HepG2 (cell line): ENCODE measurements around the gene LEMD1. TPM values are rescaled to one million over a fixed set of nuclear protein-coding genes. Genes with fewer than 3 reads are reported as not detected.

Experiments used
- CENPT ChIP-seq: sonication (generic); formaldehyde crosslinking; IDR thresholded peaks from 2 replicates; pipeline ENCODE4 v1.8.0; 2022; ENCODE audit warnings: low read depth, mild to moderate bottlenecking, moderate library complexity, missing genetic modification reagents
- FOXK1 ChIP-seq: sonication (generic); formaldehyde crosslinking; IDR thresholded peaks from 2 replicates; pipeline ENCODE4 v1.4.0; 2020; ENCODE audit warnings: low read depth, missing genetic modification reagents, borderline replicate concordance
- GTF3A ChIP-seq: sonication (generic); formaldehyde crosslinking; conservative IDR thresholded peaks from 2 replicates; pipeline ENCODE4 v1.4.0; 2020; ENCODE audit warnings: mild to moderate bottlenecking, missing genetic modification reagents
- MTA3 ChIP-seq: sonication (generic); formaldehyde crosslinking; IDR thresholded peaks from 2 replicates; pipeline ENCODE4 v1.4.0; 2020; ENCODE audit warnings: missing genetic modification reagents
- MTF1 ChIP-seq: sonication (generic); formaldehyde crosslinking; IDR thresholded peaks from 2 replicates; pipeline ENCODE4 v1.5.0; 2020; ENCODE audit warnings: missing genetic modification reagents
- NFE2L2 ChIP-seq: fragments of 150-350 bp; IDR thresholded peaks from 2 replicates; pipeline ENCODE4 v1.6.1; 2014; ENCODE audit warnings: low read length
- RBM22 ChIP-seq: fragments of 200-400 bp; formaldehyde crosslinking; optimal IDR thresholded peaks from 2 replicates; pipeline ENCODE3; 2017; ENCODE audit warnings: mild to moderate bottlenecking, low read length, moderate library complexity
- SP4 ChIP-seq: sonication (generic); formaldehyde crosslinking; IDR thresholded peaks from 2 replicates; pipeline ENCODE4 v1.8.1; 2023; ENCODE audit warnings: mild to moderate bottlenecking, missing genetic modification reagents
- TOPORS ChIP-seq: sonication (generic); formaldehyde crosslinking; IDR thresholded peaks from 2 replicates; pipeline ENCODE4 v1.8.0; 2023; ENCODE audit warnings: mild to moderate bottlenecking, missing genetic modification reagents
- ZNF143 ChIP-seq: sonication (generic); formaldehyde crosslinking; IDR thresholded peaks from 2 replicates; pipeline ENCODE4 v1.4.0; 2020; ENCODE audit warnings: missing genetic modification reagents
- ZNF670 ChIP-seq: sonication (generic); formaldehyde crosslinking; IDR thresholded peaks from 2 replicates; pipeline ENCODE4 v1.8.0; 2022; ENCODE audit warnings: mild to moderate bottlenecking, missing genetic modification reagents, borderline replicate concordance
- ZNF772 ChIP-seq: sonication (generic); formaldehyde crosslinking; IDR thresholded peaks from 2 replicates; pipeline ENCODE4 v1.5.0; 2020; ENCODE audit warnings: mild to moderate bottlenecking, missing genetic modification reagents
- polyA plus RNA-seq, 8 experiments: library from polyadenylated mRNA; depleted of rRNA in 3 of 8; stranded (reverse) in 7 of 8; unstranded in 1 of 8; fragments of >200 nt; fragmentation: Illumina TruSeq in 4 of 8; extraction: Trizol in 4 of 8; gene quantifications; 2 replicates each; pipeline versions ENCODE4 v1.2.1 to v1.2.3, GENCODE V29; 2011 to 2016; ENCODE audit warnings: low read depth in 4 of 8, missing spikeins in 1 of 8, mixed read lengths in 1 of 8; ENCODE audit not compliant: insufficient read depth in 1 of 8
- total RNA-seq, 5 experiments: library from RNA; depleted of rRNA; stranded (reverse); fragments of >200 nt; fragmentation: Illumina TruSeq; extraction: Trizol; gene quantifications; 2 replicates each; pipeline ENCODE4 v1.2.3, GENCODE V29; 2016; ENCODE audit warnings: low read depth in 1 of 5
- TF ChIP-seq, protein P1 (sequence below), 2 experiments: sonication (generic) in 1 of 2; formaldehyde crosslinking in 1 of 2; IDR thresholded peaks; 2 replicates each; pipeline versions ENCODE4 v1.6.1 to v1.9.0; 2014 to 2022; ENCODE audit warnings: antibody characterized with exemption in 1 of 2, borderline replicate concordance in 1 of 2, inconsistent platforms in 1 of 2, low read depth in 1 of 2, missing genetic modification reagents in 1 of 2
- TF ChIP-seq, protein P2 (sequence below): sonication (generic); formaldehyde crosslinking; IDR thresholded peaks from 2 replicates; pipeline ENCODE4 v1.8.0; 2022; ENCODE audit warnings: mild to moderate bottlenecking, missing genetic modification reagents, borderline replicate concordance
- TF ChIP-seq, protein P3 (sequence below): sonication (generic); formaldehyde crosslinking; IDR thresholded peaks from 2 replicates; pipeline ENCODE4 v1.9.0; 2021; ENCODE audit warnings: missing genetic modification reagents, borderline replicate concordance
- TF ChIP-seq, protein P4 (sequence below): sonication (generic); formaldehyde crosslinking; IDR thresholded peaks from 2 replicates; pipeline ENCODE4 v1.9.0; 2021; ENCODE audit warnings: missing genetic modification reagents, borderline replicate concordance

LEMD1 gene
- total and polyA plus RNA-seq, 2 of the 13 experiments (the other 11 are each of a cell fraction or from before 2014, with no cell fraction given): 1.4 to 2.3 TPM

DNA sequence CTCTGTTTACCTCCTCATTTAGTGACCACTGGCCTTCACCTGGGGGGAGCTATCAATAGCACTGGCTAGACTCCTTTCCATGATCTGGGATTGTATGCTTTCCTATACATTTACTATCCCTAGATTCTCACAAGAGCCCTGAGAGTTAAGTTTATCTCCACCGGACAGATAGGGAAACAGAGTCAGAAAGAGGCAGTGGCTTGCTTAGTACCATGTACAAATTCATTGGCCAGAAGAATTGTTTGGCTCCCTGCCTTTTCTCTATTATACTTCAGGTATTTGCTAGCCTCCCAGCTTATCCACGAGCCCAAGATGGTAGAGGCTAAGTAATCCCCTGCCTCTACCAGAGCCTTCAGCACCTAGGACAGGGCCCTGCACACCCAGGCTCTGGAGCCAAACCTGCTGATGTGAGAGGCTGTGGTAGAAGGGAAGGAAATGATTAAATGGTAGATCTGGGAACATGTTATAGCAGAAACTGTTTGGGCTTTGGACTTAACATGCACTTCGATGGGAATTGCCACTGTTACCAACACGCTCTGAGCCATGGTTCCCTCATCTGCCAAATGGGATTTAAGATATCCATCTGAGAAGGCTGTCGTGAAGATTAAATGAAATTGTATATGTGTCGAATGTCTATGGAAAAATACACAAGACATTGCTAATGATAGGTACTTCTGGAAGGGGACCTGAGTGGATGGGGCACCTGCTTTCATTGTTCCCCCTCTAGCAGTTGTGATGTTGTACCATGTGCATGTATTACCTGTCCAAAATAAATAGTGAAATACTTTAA lies 37.1 kb upstream of the LEMD1 start (continued):
- TF ChIP-seq, protein P1, sequence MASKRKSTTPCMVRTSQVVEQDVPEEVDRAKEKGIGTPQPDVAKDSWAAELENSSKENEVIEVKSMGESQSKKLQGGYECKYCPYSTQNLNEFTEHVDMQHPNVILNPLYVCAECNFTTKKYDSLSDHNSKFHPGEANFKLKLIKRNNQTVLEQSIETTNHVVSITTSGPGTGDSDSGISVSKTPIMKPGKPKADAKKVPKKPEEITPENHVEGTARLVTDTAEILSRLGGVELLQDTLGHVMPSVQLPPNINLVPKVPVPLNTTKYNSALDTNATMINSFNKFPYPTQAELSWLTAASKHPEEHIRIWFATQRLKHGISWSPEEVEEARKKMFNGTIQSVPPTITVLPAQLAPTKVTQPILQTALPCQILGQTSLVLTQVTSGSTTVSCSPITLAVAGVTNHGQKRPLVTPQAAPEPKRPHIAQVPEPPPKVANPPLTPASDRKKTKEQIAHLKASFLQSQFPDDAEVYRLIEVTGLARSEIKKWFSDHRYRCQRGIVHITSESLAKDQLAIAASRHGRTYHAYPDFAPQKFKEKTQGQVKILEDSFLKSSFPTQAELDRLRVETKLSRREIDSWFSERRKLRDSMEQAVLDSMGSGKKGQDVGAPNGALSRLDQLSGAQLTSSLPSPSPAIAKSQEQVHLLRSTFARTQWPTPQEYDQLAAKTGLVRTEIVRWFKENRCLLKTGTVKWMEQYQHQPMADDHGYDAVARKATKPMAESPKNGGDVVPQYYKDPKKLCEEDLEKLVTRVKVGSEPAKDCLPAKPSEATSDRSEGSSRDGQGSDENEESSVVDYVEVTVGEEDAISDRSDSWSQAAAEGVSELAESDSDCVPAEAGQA (IDR thresholded peaks at IDR 0.05; ENCODE audit: low read depth): no peak
- TF ChIP-seq, protein P1 (CRISPR knock-in tag; IDR thresholded peaks at IDR 0.05; ENCODE audit: borderline replicate concordance): no peak
- TF ChIP-seq TOPORS (CRISPR knock-in tag): no peak
- TF ChIP-seq, protein P2, sequence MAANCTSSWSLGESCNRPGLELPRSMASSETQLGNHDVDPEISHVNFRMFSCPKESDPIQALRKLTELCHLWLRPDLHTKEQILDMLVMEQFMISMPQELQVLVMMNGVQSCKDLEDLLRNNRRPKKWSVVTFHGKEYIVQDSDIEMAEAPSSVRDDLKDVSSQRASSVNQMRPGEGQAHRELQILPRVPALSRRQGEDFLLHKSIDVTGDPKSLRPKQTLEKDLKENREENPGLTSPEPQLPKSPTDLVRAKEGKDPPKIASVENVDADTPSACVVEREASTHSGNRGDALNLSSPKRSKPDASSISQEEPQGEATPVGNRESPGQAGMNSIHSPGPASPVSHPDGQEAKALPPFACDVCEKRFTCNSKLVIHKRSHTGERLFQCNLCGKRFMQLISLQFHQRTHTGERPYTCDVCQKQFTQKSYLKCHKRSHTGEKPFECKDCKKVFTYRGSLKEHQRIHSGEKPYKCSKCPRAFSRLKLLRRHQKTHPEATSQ: no peak
- TF ChIP-seq CENPT (CRISPR knock-in tag): no peak
- TF ChIP-seq RBM22: no peak
- TF ChIP-seq ZNF143 (CRISPR knock-in tag): no peak
- no peak for TF ChIP-seq GTF3A (CRISPR knock-in tag)
- no peak for TF ChIP-seq ZNF670 (CRISPR knock-in tag)
- TF ChIP-seq, protein P3, sequence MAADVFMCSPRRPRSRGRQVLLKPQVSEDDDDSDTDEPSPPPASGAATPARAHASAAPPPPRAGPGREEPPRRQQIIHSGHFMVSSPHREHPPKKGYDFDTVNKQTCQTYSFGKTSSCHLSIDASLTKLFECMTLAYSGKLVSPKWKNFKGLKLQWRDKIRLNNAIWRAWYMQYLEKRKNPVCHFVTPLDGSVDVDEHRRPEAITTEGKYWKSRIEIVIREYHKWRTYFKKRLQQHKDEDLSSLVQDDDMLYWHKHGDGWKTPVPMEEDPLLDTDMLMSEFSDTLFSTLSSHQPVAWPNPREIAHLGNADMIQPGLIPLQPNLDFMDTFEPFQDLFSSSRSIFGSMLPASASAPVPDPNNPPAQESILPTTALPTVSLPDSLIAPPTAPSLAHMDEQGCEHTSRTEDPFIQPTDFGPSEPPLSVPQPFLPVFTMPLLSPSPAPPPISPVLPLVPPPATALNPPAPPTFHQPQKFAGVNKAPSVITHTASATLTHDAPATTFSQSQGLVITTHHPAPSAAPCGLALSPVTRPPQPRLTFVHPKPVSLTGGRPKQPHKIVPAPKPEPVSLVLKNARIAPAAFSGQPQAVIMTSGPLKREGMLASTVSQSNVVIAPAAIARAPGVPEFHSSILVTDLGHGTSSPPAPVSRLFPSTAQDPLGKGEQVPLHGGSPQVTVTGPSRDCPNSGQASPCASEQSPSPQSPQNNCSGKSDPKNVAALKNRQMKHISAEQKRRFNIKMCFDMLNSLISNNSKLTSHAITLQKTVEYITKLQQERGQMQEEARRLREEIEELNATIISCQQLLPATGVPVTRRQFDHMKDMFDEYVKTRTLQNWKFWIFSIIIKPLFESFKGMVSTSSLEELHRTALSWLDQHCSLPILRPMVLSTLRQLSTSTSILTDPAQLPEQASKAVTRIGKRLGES (CRISPR knock-in tag): 0 out of 2 replicates have a peak, but pooled peaks have one; percentile 23
- no peak for TF ChIP-seq MTA3 (CRISPR knock-in tag)
- no peak for TF ChIP-seq ZNF772 (CRISPR knock-in tag)
- TF ChIP-seq, protein P4, sequence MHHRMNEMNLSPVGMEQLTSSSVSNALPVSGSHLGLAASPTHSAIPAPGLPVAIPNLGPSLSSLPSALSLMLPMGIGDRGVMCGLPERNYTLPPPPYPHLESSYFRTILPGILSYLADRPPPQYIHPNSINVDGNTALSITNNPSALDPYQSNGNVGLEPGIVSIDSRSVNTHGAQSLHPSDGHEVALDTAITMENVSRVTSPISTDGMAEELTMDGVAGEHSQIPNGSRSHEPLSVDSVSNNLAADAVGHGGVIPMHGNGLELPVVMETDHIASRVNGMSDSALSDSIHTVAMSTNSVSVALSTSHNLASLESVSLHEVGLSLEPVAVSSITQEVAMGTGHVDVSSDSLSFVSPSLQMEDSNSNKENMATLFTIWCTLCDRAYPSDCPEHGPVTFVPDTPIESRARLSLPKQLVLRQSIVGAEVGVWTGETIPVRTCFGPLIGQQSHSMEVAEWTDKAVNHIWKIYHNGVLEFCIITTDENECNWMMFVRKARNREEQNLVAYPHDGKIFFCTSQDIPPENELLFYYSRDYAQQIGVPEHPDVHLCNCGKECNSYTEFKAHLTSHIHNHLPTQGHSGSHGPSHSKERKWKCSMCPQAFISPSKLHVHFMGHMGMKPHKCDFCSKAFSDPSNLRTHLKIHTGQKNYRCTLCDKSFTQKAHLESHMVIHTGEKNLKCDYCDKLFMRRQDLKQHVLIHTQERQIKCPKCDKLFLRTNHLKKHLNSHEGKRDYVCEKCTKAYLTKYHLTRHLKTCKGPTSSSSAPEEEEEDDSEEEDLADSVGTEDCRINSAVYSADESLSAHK (CRISPR knock-in tag): no peak
- TF ChIP-seq FOXK1 (CRISPR knock-in tag): peak; percentile 52; the same call in 1 of the 2 replicates
- TF ChIP-seq MTF1 (CRISPR knock-in tag): no peak
- no peak for TF ChIP-seq SP4
- TF ChIP-seq NFE2L2: no peak
